T-cell (primary cell): Measurements from ENCODE around the gene PAQR8. TPM values are rescaled to one million over a fixed set of nuclear protein-coding genes. Genes with fewer than 3 reads are reported as not detected.

ENCODE experiments used
- ATAC-seq, 4 experiments: fragments of 200-7000 bp in 3 of 4; fragments of 150-1000 bp in 1 of 4; cut with Tn5 transposase; replicated peaks in 1 of 4; 1 replicate in 3 of 4; 2 replicates in 1 of 4; pipeline ENCODE4 v1.10.0; 2021; ENCODE audit warnings: moderate library complexity in 3 of 4, mild to moderate bottlenecking in 2 of 4, moderate number of reproducible peaks in 1 of 4
- CTCF ChIA-PET, 2 donors: fragments of 300-600 bp; sonication (Branson Sonifier 250); formaldehyde crosslinking; loops; one replicate each; lab custom pipeline; 2022; ENCODE audit warnings: antibody characterized with exemption in 2 of 2; lab: Charles Lee
- POLR2A ChIA-PET, 2 donors: fragments of 300-600 bp; sonication (Branson Sonifier 250); formaldehyde crosslinking; loops; one replicate each; lab custom pipeline; 2022; ENCODE audit warnings: antibody characterized with exemption in 2 of 2; lab: Charles Lee
- DNase-seq, 35 experiments: peaks; one replicate each; pipeline versions ENCODE4 v3.0.0 to v3.0.0-alpha.2; 2013 to 2023
- H3K27ac ChIP-seq: one replicate; pipeline ENCODE4 v1.5.1; 2013; ENCODE audit warnings: low read length
- H3K27me3 ChIP-seq, 2 experiments: replicated peaks in 1 of 2; 1 replicate in 1 of 2; 2 replicates in 1 of 2; pipeline versions ENCODE4 v1.6.1 to v1.7.0; 2013; ENCODE audit warnings: low read length in 1 of 2, mixed read lengths in 1 of 2; ENCODE audit not compliant: control insufficient read depth in 2 of 2, insufficient read depth in 2 of 2; ENCODE audit errors: extremely low read depth in 1 of 2
- H3K36me3 ChIP-seq, 2 donors: 1 replicate in 1 of 2; 2 replicates in 1 of 2; pipeline versions ENCODE4 v1.6.1 to v1.7.0; 2013; ENCODE audit warnings: low read length in 1 of 2; ENCODE audit not compliant: control insufficient read depth in 2 of 2, insufficient read depth in 1 of 2; ENCODE audit errors: extremely low read depth in 1 of 2
- H3K4me1 ChIP-seq, 2 experiments: 1 replicate in 1 of 2; 2 replicates in 1 of 2; pipeline versions ENCODE4 v1.6.1 to v1.7.0; 2013; ENCODE audit warnings: low read length in 2 of 2, mixed read lengths in 1 of 2; ENCODE audit not compliant: insufficient read depth in 2 of 2, control insufficient read depth in 1 of 2; ENCODE audit errors: extremely low read depth in 1 of 2
- H3K4me3 ChIP-seq, 2 donors: 1 replicate in 1 of 2; 2 replicates in 1 of 2; pipeline versions ENCODE4 v1.5.1 to v1.7.0; 2013; ENCODE audit warnings: mild to moderate bottlenecking in 2 of 2, low read length in 1 of 2, moderate library complexity in 1 of 2; ENCODE audit not compliant: control insufficient read depth in 1 of 2; ENCODE audit errors: extremely low read depth in 1 of 2
- H3K9me3 ChIP-seq: 2 replicates; pipeline ENCODE4 v1.7.0; 2013
- H3K27ac Mint-ChIP-seq, 2 donors: one replicate each; pipeline ENCODE4 v1.8.0; 2020 to 2021; ENCODE audit warnings: mild to moderate bottlenecking in 2 of 2, mixed read lengths in 2 of 2
- H3K27me3 Mint-ChIP-seq, 2 donors: one replicate each; pipeline ENCODE4 v1.8.0; 2021 to 2022; ENCODE audit warnings: mixed read lengths in 2 of 2
- H3K36me3 Mint-ChIP-seq: one replicate; pipeline ENCODE4 v1.8.0; 2021; ENCODE audit warnings: mixed read lengths
- H3K4me1 Mint-ChIP-seq, 3 donors: one replicate each; pipeline ENCODE4 v1.8.0; 2020 to 2022; ENCODE audit warnings: mixed read lengths in 3 of 3, mild to moderate bottlenecking in 1 of 3
- H3K4me3 Mint-ChIP-seq, 3 donors: one replicate each; pipeline ENCODE4 v1.8.0; 2020 to 2022; ENCODE audit warnings: mild to moderate bottlenecking in 3 of 3, mixed read lengths in 3 of 3, moderate library complexity in 3 of 3
- H3K9me3 Mint-ChIP-seq, 3 donors: one replicate each; pipeline ENCODE4 v1.8.0; 2020 to 2022; ENCODE audit warnings: mixed read lengths in 3 of 3
- WGBS: methylation state at CpG from one replicate; pipeline ENCODE4 v1.1.5; 2013; ENCODE audit warnings: missing lambda C conversion rate; ENCODE audit not compliant: insufficient coverage; 5-methylcytosine and 5-hydroxymethylcytosine counted together
- total RNA-seq, 35 experiments: library from RNA in 6 of 35; stranded (reverse) in 6 of 35; fragments of 120-200 nt in 1 of 35; gene quantifications; one replicate each; pipeline versions ENCODE4 v1.2.1 to v1.2.4 and lab custom pipeline; 2013 to 2026

Gene PAQR8
- total RNA-seq, 5 donors from 2014 or later (not counting 1 experiment from before 2014, with no cell fraction given) = 12.0 to 35.2 (median 30.2) TPM

GRCh38 chr6:52407467-52407866 lies 45.5 kb downstream of the PAQR8 start:
- Histone ChIP-seq H3K36me3 (peaks cover 7 to 24% of the 10 kb centered on the region in 2 donors), H3K27ac (no peak overlapping the region), H3K4me1 (peaks cover 0 to 11% of the 10 kb centered on the region in 2 experiments), H3K9me3 (no peaks in the 10 kb centered on the region), H3K4me3 (no peak overlapping the region), H3K27me3 (no peaks in the 10 kb centered on the region)
- ChIA-PET CTCF (interaction anchor here (0.5 to 1.6 kb wide), 62 partner anchors 8 to 661 kb away, joined by 3 to 16 read pairs (median 5); partner anchors contain the start of genes PAQR8 (in 2 of the 2), EFHC1 (in 1 of the 2) and MCM3 (in 1 of the 2)), POLR2A (interaction anchor here (0.6 to 0.8 kb wide), 8 partner anchors 10 to 135 kb away, joined by 3 to 9 read pairs (median 6); partner anchors contain the start of gene PAQR8 (in 1 of the 2))
- ATAC-seq (peak; percentile 61 to 86 (median 73)), DNase-seq (peak in 3 of 35 experiments; percentile 22 to 63 (median 23))
- no peaks in the 10 kb centered on the region for H3K27me3 Mint-ChIP-seq
- H3K36me3 Mint-ChIP-seq = peaks cover 28% of the 10 kb centered on the region
- H3K27ac Mint-ChIP-seq = peak overlapping the region; percentile 46 to 66
- no peaks in the 10 kb centered on the region for H3K9me3 Mint-ChIP-seq
- H3K4me3 Mint-ChIP-seq = no peak overlapping the region
- H3K4me1 Mint-ChIP-seq = peaks cover 29 to 36% (median 36%) of the 10 kb centered on the region in 3 donors

GRCh38 chr6:52409499-52409898 lies 47.5 kb downstream of the PAQR8 start:
- no peak overlapping the region for H3K27ac ChIP-seq
- CTCF ChIA-PET = no interaction called here
- H3K4me3 ChIP-seq = no peak overlapping the region
- WGBS = no CpG with 5 or more reads among the region's 1 CpG
- ATAC-seq (no peak), DNase-seq (no peak)
- Mint-ChIP-seq H3K4me3 (no peak overlapping the region), H3K27ac (peak overlapping the region; percentile 32 to 46), H3K4me1 (peaks cover 17 to 28% (median 25%) of the 10 kb centered on the region in 3 donors), H3K36me3 (peaks cover 10% of the 10 kb centered on the region), H3K27me3 (no peaks in the 10 kb centered on the region), H3K9me3 (no peaks in the 10 kb centered on the region)
- H3K36me3 ChIP-seq = peaks cover 0 to 10% of the 10 kb centered on the region in 2 donors
- H3K9me3 ChIP-seq = no peaks in the 10 kb centered on the region
- no peaks in the 10 kb centered on the region for H3K4me1 ChIP-seq
- no peaks in the 10 kb centered on the region for H3K27me3 ChIP-seq
- POLR2A ChIA-PET = interaction anchor here in 1 of 2 donors (0.5 kb wide), 1 partner anchor 45 kb away, joined by 5 read pairs; no protein-coding TSS in a partner anchor

- peaks cover 23 to 34% (median 30%) of the 10 kb centered on the region in 3 donors for H3K4me1 Mint-ChIP-seq
- no peak overlapping the region for H3K4me3 Mint-ChIP-seq
- H3K4me3 ChIP-seq = no peak overlapping the region
- H3K4me1 ChIP-seq = no peaks in the 10 kb centered on the region
- ChIA-PET POLR2A (no interaction called here), CTCF (interaction anchor here (1.1 to 1.2 kb wide), 2 partner anchors 22 to 101 kb away, joined by 3 to 5 read pairs; no protein-coding TSS in a partner anchor)
- peaks cover 1% of the 10 kb centered on the region for H3K36me3 Mint-ChIP-seq
- ATAC-seq (no peak), DNase-seq (no peak)
- peaks cover 0 to 2% of the 10 kb centered on the region in 2 donors for H3K36me3 ChIP-seq
- no peaks in the 10 kb centered on the region for H3K9me3 ChIP-seq
- peak overlapping the region; percentile 59 to 64 for H3K27ac Mint-ChIP-seq
- no peaks in the 10 kb centered on the region for H3K9me3 Mint-ChIP-seq
- no peaks in the 10 kb centered on the region for H3K27me3 Mint-ChIP-seq
- H3K27ac ChIP-seq = no peak overlapping the region
- no peaks in the 10 kb centered on the region for H3K27me3 ChIP-seq
Measured at GRCh38 chr6:52410979-52411378, 49.0 kb downstream of the PAQR8 start.

GRCh38 chr6:52411911-52412310 lies 50.0 kb downstream of the PAQR8 start:
- POLR2A ChIA-PET = no interaction called here

GRCh38 chr6:52415333-52415732 lies 53.4 kb downstream of the PAQR8 start:
- Mint-ChIP-seq H3K4me3 (no peak overlapping the region), H3K27ac (no peak overlapping the region), H3K4me1 (peaks cover 22 to 29% (median 27%) of the 10 kb centered on the region in 3 donors)

More at GRCh38 chr6:52411911-52412310, 50.0 kb downstream of the PAQR8 start:
- no peak overlapping the region for H3K4me3 ChIP-seq
- H3K9me3 ChIP-seq = no peaks in the 10 kb centered on the region
- Mint-ChIP-seq H3K4me3 (no peak overlapping the region), H3K4me1 (peaks cover 29 to 39% (median 33%) of the 10 kb centered on the region in 3 donors), H3K27me3 (no peaks in the 10 kb centered on the region), H3K36me3 (no peaks in the 10 kb centered on the region), H3K9me3 (no peaks in the 10 kb centered on the region), H3K27ac (peak overlapping the region in 1 of 2 donors; percentile 64)
- H3K36me3 ChIP-seq = peaks cover 0 to 2% of the 10 kb centered on the region in 2 donors
- CTCF ChIA-PET = interaction anchor here (0.6 to 1.1 kb wide), 2 partner anchors 11 to 102 kb away, joined by 4 to 5 read pairs; no protein-coding TSS in a partner anchor
- no peak overlapping the region for H3K27ac ChIP-seq
- ATAC-seq (no peak), DNase-seq (no peak)
- WGBS = no CpG with 5 or more reads among the region's 4 CpGs
- H3K27me3 ChIP-seq = no peaks in the 10 kb centered on the region
- H3K4me1 ChIP-seq = peaks cover 0 to 2% of the 10 kb centered on the region in 2 experiments

GRCh38 chr6:52415917-52416628 lies 54.1 kb downstream of the PAQR8 start:
- Histone ChIP-seq H3K4me3 (no peak overlapping the region), H3K27me3 (peaks cover 0 to 8% of the 10 kb centered on the region in 2 experiments), H3K27ac (no peak overlapping the region), H3K9me3 (no peaks in the 10 kb centered on the region), H3K36me3 (no peaks in the 10 kb centered on the region), H3K4me1 (peaks cover 7 to 17% of the 10 kb centered on the region in 2 experiments)
- ChIA-PET POLR2A (interaction anchor here in 1 of 2 donors (0.6 kb wide), 1 partner anchor 254 kb away, joined by 3 read pairs; no protein-coding TSS in a partner anchor), CTCF (interaction anchor here (0.9 to 5.6 kb wide), 11 partner anchors 8 to 247 kb away, joined by 3 to 51 read pairs (median 5); no protein-coding TSS in a partner anchor)
- no peaks in the 10 kb centered on the region for H3K9me3 Mint-ChIP-seq
- no peak for ATAC-seq
- no peaks in the 10 kb centered on the region for H3K36me3 Mint-ChIP-seq
- H3K4me3 Mint-ChIP-seq = no peak overlapping the region
- H3K27ac Mint-ChIP-seq = no peak overlapping the region
- 60% methylated on average over 1 of the region's 6 CpGs for WGBS
- peaks cover 22 to 27% (median 24%) of the 10 kb centered on the region in 3 donors for H3K4me1 Mint-ChIP-seq
- no peaks in the 10 kb centered on the region for H3K27me3 Mint-ChIP-seq
- no peak for DNase-seq

More at GRCh38 chr6:52415333-52415732, 53.4 kb downstream of the PAQR8 start:
- H3K36me3 ChIP-seq = no peaks in the 10 kb centered on the region
- POLR2A ChIA-PET = interaction anchor here in 1 of 2 donors (1.3 kb wide), 1 partner anchor 10 kb away, joined by 3 read pairs; no protein-coding TSS in a partner anchor
- CTCF ChIA-PET = interaction anchor here (0.6 to 5.6 kb wide), 11 partner anchors 8 to 248 kb away, joined by 3 to 51 read pairs (median 6); no protein-coding TSS in a partner anchor
- no peak overlapping the region for H3K27ac ChIP-seq
- Mint-ChIP-seq H3K36me3 (no peaks in the 10 kb centered on the region), H3K9me3 (no peaks in the 10 kb centered on the region), H3K27me3 (no peaks in the 10 kb centered on the region)
- ATAC-seq = no peak
- H3K4me1 ChIP-seq = peaks cover 2 to 10% of the 10 kb centered on the region in 2 experiments
- no peak for DNase-seq
- H3K9me3 ChIP-seq = no peaks in the 10 kb centered on the region
- 83% methylated on average over 1 of the region's 1 CpG for WGBS
- peaks cover 0 to 1% of the 10 kb centered on the region in 2 experiments for H3K27me3 ChIP-seq
- H3K4me3 ChIP-seq = no peak overlapping the region
